Mesendoderm (in vitro differentiated cells): ENCODE data around the gene PAGR1.
A peak's percentile ranks its signal among the peaks of the same experiment; 100 is the strongest.

Source experiments
- DNase-seq: peaks from one replicate; pipeline ENCODE4 v3.0.0; 2013
- H2AK5ac ChIP-seq: 2 replicates; pipeline ENCODE4 v1.6.1; 2013; ENCODE audit warnings: low read length, inconsistent platforms
- H2BK120ac ChIP-seq: 2 replicates; pipeline ENCODE4 v1.6.1; 2013; ENCODE audit warnings: low read depth, mild to moderate bottlenecking, low read length, moderate library complexity, mixed read lengths
- H2BK15ac ChIP-seq: replicated peaks from 2 replicates; pipeline ENCODE4 v1.6.1; 2013; ENCODE audit warnings: low read depth, mild to moderate bottlenecking, moderate library complexity
- H2BK5ac ChIP-seq: 2 replicates; pipeline ENCODE4 v1.6.1; 2013; ENCODE audit warnings: low read length, inconsistent platforms
- H3K18ac ChIP-seq: 2 replicates; pipeline ENCODE4 v1.6.1; 2013; ENCODE audit warnings: mild to moderate bottlenecking, low read length, mixed read lengths
- H3K23ac ChIP-seq: one replicate; pipeline ENCODE4 v1.6.1; 2013; ENCODE audit warnings: low read length
- H3K27ac ChIP-seq: 2 replicates; pipeline ENCODE4 v1.5.1; 2013; ENCODE audit warnings: low read depth, mild to moderate bottlenecking, inconsistent platforms, low read length, moderate library complexity
- H3K27me3 ChIP-seq: 2 replicates; pipeline ENCODE4 v1.6.1; 2013; ENCODE audit warnings: low read length, control low read depth, mild to moderate bottlenecking, inconsistent platforms; ENCODE audit not compliant: insufficient read depth, poor library complexity
- H3K36me3 ChIP-seq: 2 replicates; pipeline ENCODE4 v1.6.1; 2013; ENCODE audit warnings: low read length, inconsistent platforms; ENCODE audit not compliant: control insufficient read depth, insufficient read depth
- H3K4ac ChIP-seq: one replicate; pipeline ENCODE4 v1.6.1; 2013; ENCODE audit warnings: low read depth, mild to moderate bottlenecking, low read length, moderate library complexity
- H3K4me1 ChIP-seq: 2 replicates; pipeline ENCODE4 v1.6.1; 2013; ENCODE audit warnings: low read depth, low read length, inconsistent platforms; ENCODE audit not compliant: control insufficient read depth
- H3K4me2 ChIP-seq: 2 replicates; pipeline ENCODE4 v1.6.1; 2013; ENCODE audit warnings: low read length
- H3K4me3 ChIP-seq: 2 replicates; pipeline ENCODE4 v1.5.1; 2013; ENCODE audit warnings: mild to moderate bottlenecking, low read length
- H3K56ac ChIP-seq: one replicate; pipeline ENCODE4 v1.6.1; 2013; ENCODE audit warnings: low read length
- H3K79me1 ChIP-seq: 2 replicates; pipeline ENCODE4 v1.6.1; 2013; ENCODE audit warnings: low read length, inconsistent platforms
- H3K79me2 ChIP-seq: 2 replicates; pipeline ENCODE4 v1.6.1; 2013; ENCODE audit warnings: mild to moderate bottlenecking, low read length; ENCODE audit not compliant: control insufficient read depth, insufficient read depth
- H3K9ac ChIP-seq: 2 replicates; pipeline ENCODE4 v1.6.1; 2013; ENCODE audit warnings: low read length, inconsistent platforms
- H4K5ac ChIP-seq: one replicate; pipeline ENCODE4 v1.6.1; 2013; ENCODE audit warnings: low read length
- H4K8ac ChIP-seq: one replicate; pipeline ENCODE4 v1.6.1; 2013; ENCODE audit warnings: low read depth, mild to moderate bottlenecking, control low read depth, low read length, moderate library complexity
- WGBS: extraction: QIAGEN DNeasy Blood & Tissue Kit; methylation state at CpG from one replicate; pipeline ENCODE4 v1.1.7; 2013; ENCODE audit warnings: low lambda C conversion rate, missing lambda C conversion rate; ENCODE audit not compliant: insufficient coverage; ENCODE audit errors: extremely low coverage; 5-methylcytosine and 5-hydroxymethylcytosine counted together

The PAGR1 gene

GRCh38 chr16:29809850-29810698 is 5.9 kb upstream of the PAGR1 start:
- DNase-seq = peak; percentile 65

GRCh38 chr16:29810699-29811169 is 5.2 kb upstream of the PAGR1 start:
- no CpG with 5 or more reads among the region's 9 CpGs for WGBS
- H3K79me1 ChIP-seq = peaks cover 5% of the 10 kb centered on the region
- H3K56ac ChIP-seq = peak overlapping the region; percentile 90
- no peak overlapping the region for H2BK15ac ChIP-seq
- no peak for DNase-seq
- H4K8ac ChIP-seq = no peak overlapping the region
- H2BK120ac ChIP-seq = no peak overlapping the region
- H3K36me3 ChIP-seq = peaks cover 6% of the 10 kb centered on the region
- peak overlapping the region; percentile 63 for H3K4me2 ChIP-seq
- no peak overlapping the region for H2AK5ac ChIP-seq
- H3K18ac ChIP-seq = no peak overlapping the region
- peak overlapping the region; percentile 75 for H3K9ac ChIP-seq
- peaks cover 24% of the 10 kb centered on the region for H3K4me1 ChIP-seq
- no peak overlapping the region for H4K5ac ChIP-seq
- peak overlapping the region; percentile 72 for H3K27ac ChIP-seq
- H2BK5ac ChIP-seq = no peak overlapping the region
- no peaks in the 10 kb centered on the region for H3K27me3 ChIP-seq
- H3K4ac ChIP-seq = no peak overlapping the region
- H3K4me3 ChIP-seq = no peak overlapping the region
- peaks cover 26% of the 10 kb centered on the region for H3K79me2 ChIP-seq
- peak overlapping the region; percentile 76 for H3K23ac ChIP-seq

More at GRCh38 chr16:29809850-29810698, 5.9 kb upstream of the PAGR1 start:
- Histone ChIP-seq H4K8ac (no peak overlapping the region), H3K79me2 (peaks cover 26% of the 10 kb centered on the region), H3K27me3 (no peaks in the 10 kb centered on the region), H3K23ac (no peak overlapping the region), H3K18ac (no peak overlapping the region), H3K79me1 (peaks cover 5% of the 10 kb centered on the region), H3K9ac (peak overlapping the region; percentile 75), H3K4me3 (no peak overlapping the region), H2BK15ac (no peak overlapping the region), H2BK5ac (no peak overlapping the region), H2BK120ac (no peak overlapping the region), H3K56ac (peak overlapping the region; percentile 90), H3K4ac (no peak overlapping the region), H4K5ac (no peak overlapping the region), H3K4me1 (peaks cover 23% of the 10 kb centered on the region), H3K4me2 (peak overlapping the region; percentile 63), H3K27ac (peak overlapping the region; percentile 72), H2AK5ac (no peak overlapping the region), H3K36me3 (peaks cover 6% of the 10 kb centered on the region)
- WGBS = no CpG with 5 or more reads among the region's 23 CpGs

DNA sequence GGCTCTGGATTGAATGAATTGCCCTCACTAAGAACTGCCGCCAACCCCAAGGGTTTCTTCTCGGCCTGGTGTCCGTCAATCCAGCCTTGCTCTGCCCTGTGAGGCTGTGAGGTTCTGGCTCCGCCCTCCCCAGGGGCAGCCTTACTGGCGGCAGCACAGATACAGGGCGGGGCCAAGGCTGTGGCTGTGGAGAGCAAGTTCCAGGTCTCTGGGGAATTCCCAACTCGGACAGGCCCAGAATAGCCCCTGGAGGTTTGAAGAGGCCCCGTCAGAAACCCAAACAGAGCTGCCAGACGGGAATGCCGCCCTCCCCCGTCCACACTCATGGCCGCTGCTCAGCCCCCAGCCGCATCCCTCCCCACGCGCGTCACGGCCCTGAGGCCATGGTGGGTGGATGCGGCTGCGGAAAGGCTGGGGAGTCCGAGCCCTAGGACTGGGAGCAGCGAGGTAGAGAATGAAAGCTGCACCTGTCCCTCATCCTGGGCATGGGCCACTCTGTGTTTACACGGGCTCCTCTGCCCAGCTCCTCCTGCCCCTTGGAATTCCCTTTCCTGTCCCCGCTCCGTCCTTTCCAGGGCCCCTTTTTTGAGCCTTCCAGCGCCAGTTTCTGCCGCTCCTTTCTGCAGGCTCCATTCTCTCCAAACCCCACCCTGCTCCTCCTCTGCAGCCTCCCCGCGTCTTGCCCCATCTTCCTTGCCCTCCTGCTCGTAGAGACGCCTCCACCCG is 4.6 kb upstream of the PAGR1 start:
- H3K4me2 ChIP-seq = peak overlapping the region; percentile 84
- H4K8ac ChIP-seq = no peak overlapping the region
- peak overlapping the region; percentile 76 for H3K27ac ChIP-seq
- peaks cover 26% of the 10 kb centered on the region for H3K79me2 ChIP-seq
- no peak overlapping the region for H3K4ac ChIP-seq
- no peaks in the 10 kb centered on the region for H3K27me3 ChIP-seq
- H2BK120ac ChIP-seq = no peak overlapping the region
- DNase-seq = peak; percentile 99
- H2BK15ac ChIP-seq = no peak overlapping the region
- peak overlapping the region; percentile 78 for H3K9ac ChIP-seq
- H4K5ac ChIP-seq = no peak overlapping the region
- peak overlapping the region; percentile 43 for H2BK5ac ChIP-seq
- peaks cover 24% of the 10 kb centered on the region for H3K4me1 ChIP-seq
- H3K36me3 ChIP-seq = peaks cover 6% of the 10 kb centered on the region
- no peak overlapping the region for H3K18ac ChIP-seq
- peak overlapping the region; percentile 26 for H3K4me3 ChIP-seq
- H2AK5ac ChIP-seq = no peak overlapping the region
- no CpG with 5 or more reads among the region's 31 CpGs for WGBS
- H3K56ac ChIP-seq = peak overlapping the region; percentile 91
- peaks cover 5% of the 10 kb centered on the region for H3K79me1 ChIP-seq
- no peak overlapping the region for H3K23ac ChIP-seq

DNA sequence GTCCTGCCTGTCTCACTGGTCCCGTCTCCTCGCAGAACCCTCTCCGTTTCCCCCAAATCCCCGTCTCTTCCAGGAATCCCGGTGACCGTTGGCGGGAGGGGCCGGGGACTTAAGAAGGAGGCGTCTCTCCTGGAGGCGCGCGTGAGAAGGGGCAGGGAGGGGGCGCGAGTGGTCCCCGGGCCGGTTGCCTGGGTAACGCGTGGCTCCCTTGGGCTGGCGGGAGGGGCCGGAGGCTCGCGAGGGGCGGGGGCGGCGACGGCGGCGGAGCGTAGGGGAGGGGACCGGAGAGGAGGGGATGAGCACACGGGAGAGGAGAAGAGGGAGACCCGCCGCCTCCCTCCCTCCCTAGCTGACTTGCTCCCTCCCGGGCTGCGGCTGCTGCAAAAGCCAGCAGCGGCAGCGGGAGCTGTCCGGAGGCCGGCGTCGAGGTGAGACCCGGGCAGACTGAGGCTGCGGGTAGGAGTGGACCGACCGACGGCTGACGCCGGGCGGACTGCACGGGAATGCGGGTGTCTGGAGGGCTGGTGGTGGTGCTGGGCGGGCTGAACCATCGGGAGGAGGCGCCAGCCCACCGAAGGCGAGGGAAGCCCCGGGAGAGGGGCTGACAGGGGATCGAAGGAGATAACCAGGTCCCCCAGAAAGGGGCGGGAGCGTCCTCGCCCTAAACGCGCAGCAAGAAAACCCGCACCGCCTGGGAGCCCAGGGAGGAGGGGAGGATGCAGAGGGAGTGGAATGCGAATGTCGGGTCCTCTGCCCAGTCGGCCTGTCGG is 3.9 kb upstream of the PAGR1 start, which contains the start of gene PRRT2:
Gene PRRT2 (plus strand): TSS at position 298 of the 770 bp plus-strand sequence. CDS start 862 bp downstream, outside the sequence.
- peak within 1 kb of the TSS; percentile 88 for H3K9ac ChIP-seq

More for the DNA sequence above, 3.9 kb upstream of the PAGR1 start, which contains the start of gene PRRT2:
- Histone ChIP-seq H3K79me2 (peaks cover 31% of the 10 kb centered on the region), H4K5ac (no peak within 1 kb of the TSS), H3K4me3 (peak within 1 kb of the TSS; percentile 71), H3K4ac (no peak within 1 kb of the TSS), H4K8ac (no peak within 1 kb of the TSS), H2BK120ac (no peak within 1 kb of the TSS), H3K23ac (peak within 1 kb of the TSS; percentile 69), H3K27me3 (no peaks in the 10 kb centered on the region), H2AK5ac (no peak within 1 kb of the TSS), H3K79me1 (peaks cover 5% of the 10 kb centered on the region), H3K27ac (peak within 1 kb of the TSS; percentile 76), H2BK5ac (peak within 1 kb of the TSS; percentile 43), H3K36me3 (peaks cover 6% of the 10 kb centered on the region), H3K18ac (peak within 1 kb of the TSS; percentile 28), H3K56ac (peak within 1 kb of the TSS; percentile 91), H3K4me1 (peaks cover 24% of the 10 kb centered on the region), H3K4me2 (peak within 1 kb of the TSS; percentile 89), H2BK15ac (no peak within 1 kb of the TSS)
- DNase-seq = peak; percentile 76
- no CpG with 5 or more reads among the region's 69 CpGs for WGBS
